ENCODE measurements around the gene PDE3A.

GRCh38 chr12:20469756-20470155 lies 101.4 kb downstream of the PDE3A start:
- TF ChIP-seq CTCF (conservative IDR thresholded peaks at IDR 0.05; ENCODE audit: low read depth, low read length) (no peak), EZH2 (IDR thresholded peaks at IDR 0.05; ENCODE audit: low read length, unreplicated experiment) (no peak)

All from PC-3 (cell line).